ENCODE measurements around the gene INSR. TPM values are rescaled to one million over a fixed set of nuclear protein-coding genes. Genes with fewer than 3 reads are reported as not detected.

Gene INSR
- total RNA-seq, 1 experiment from 2014 or later: 22.6 TPM

GRCh38 chr19:7078008-7078407 lies 216.2 kb downstream of the INSR start:
- Mint-ChIP-seq H3K27me3 (ENCODE audit: insufficient read depth, unreplicated experiment) (no peaks in the 10 kb centered on the region), H3K9me3 (ENCODE audit: unreplicated experiment) (peaks cover 36% of the 10 kb centered on the region), H3K4me1 (ENCODE audit: low read depth, unreplicated experiment) (no peaks in the 10 kb centered on the region), H3K4me3 (ENCODE audit: unreplicated experiment) (no peak overlapping the region), H3K27ac (ENCODE audit: unreplicated experiment) (no peak overlapping the region), H3K36me3 (ENCODE audit: insufficient read depth, unreplicated experiment) (peaks cover 97% of the 10 kb centered on the region)
- POLR2A ChIA-PET: interaction anchor here (0.7 to 0.8 kb wide), 2 partner anchors 9 to 31 kb away, joined by 3 to 6 read pairs; partner anchors contain the start of gene ZNF557
- Histone ChIP-seq H3K4me1 (no peaks in the 10 kb centered on the region), H3K9me3 (peaks cover 26% of the 10 kb centered on the region), H3K27me3 (replicated peaks; ENCODE audit: control insufficient read depth, insufficient read depth, low read length) (no peaks in the 10 kb centered on the region), H3K36me3 (ENCODE audit: control insufficient read depth, insufficient read depth, low read length) (peaks cover 17% of the 10 kb centered on the region), H3K4me3 (ENCODE audit: low read depth, low read length) (no peak overlapping the region)
- intact Hi-C loops (cut with micrococcal nuclease; ENCODE audit: unreplicated experiment): no loop called here
- CTCF ChIA-PET: no interaction called here
- BruUV-seq (replicated peaks): no TSS peak
- DNase-seq: no peak
- TF ChIP-seq CTCF (IDR thresholded peaks at IDR 0.05; ENCODE audit: insufficient read depth in 1 of 2, low read depth in 1 of 2, low read length in 1 of 2, severe bottlenecking in 1 of 2, unreplicated experiment in 1 of 2): no peak

DNA sequence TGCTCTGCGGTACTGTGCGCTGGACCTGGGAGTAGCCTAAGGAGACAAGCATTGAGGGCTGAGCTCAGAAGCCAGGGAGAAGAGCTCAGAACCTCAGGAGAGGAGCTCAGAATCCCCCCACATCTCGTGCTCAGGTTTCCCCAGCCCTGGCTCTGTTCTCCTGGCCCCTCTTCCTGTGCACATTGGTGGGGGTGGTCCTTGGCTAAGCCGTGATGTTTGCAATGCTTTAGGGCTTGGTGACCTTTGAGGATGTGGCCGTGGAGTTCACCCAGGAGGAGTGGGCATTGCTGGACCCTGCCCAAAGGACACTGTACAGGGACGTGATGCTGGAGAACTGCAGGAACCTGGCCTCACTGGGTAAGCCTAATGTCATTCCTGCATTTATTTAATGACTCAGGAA lies 218.1 kb downstream of the INSR start:
- POLR2A ChIA-PET: no interaction called here

GRCh38 chr19:7074705-7075282 lies 219.4 kb downstream of the INSR start:
- peaks cover 82% of the 10 kb centered on the region for H3K36me3 Mint-ChIP-seq (ENCODE audit: insufficient read depth, unreplicated experiment)
- H3K4me1 Mint-ChIP-seq (ENCODE audit: low read depth, unreplicated experiment): no peaks in the 10 kb centered on the region
- no TSS peak for BruUV-seq (replicated peaks)
- ChIA-PET CTCF (no interaction called here), POLR2A (no interaction called here)
- H3K4me3 Mint-ChIP-seq (ENCODE audit: unreplicated experiment): no peak overlapping the region
- no peaks in the 10 kb centered on the region for H3K4me1 ChIP-seq
- peaks cover 14% of the 10 kb centered on the region; the same call in 1 of the 2 replicates for H3K9me3 ChIP-seq
- H3K27ac Mint-ChIP-seq (ENCODE audit: unreplicated experiment): no peak overlapping the region
- no peaks in the 10 kb centered on the region for H3K27me3 ChIP-seq (replicated peaks; ENCODE audit: control insufficient read depth, insufficient read depth, low read length)
- intact Hi-C loops (cut with micrococcal nuclease; ENCODE audit: unreplicated experiment): no loop called here
- no peaks in the 10 kb centered on the region for H3K27me3 Mint-ChIP-seq (ENCODE audit: insufficient read depth, unreplicated experiment)
- peaks cover 9% of the 10 kb centered on the region for H3K36me3 ChIP-seq (ENCODE audit: control insufficient read depth, insufficient read depth, low read length)
- no peak for DNase-seq
- H3K4me3 ChIP-seq (ENCODE audit: low read depth, low read length): no peak overlapping the region
- TF ChIP-seq CTCF (IDR thresholded peaks at IDR 0.05; ENCODE audit: insufficient read depth in 1 of 2, low read depth in 1 of 2, low read length in 1 of 2, severe bottlenecking in 1 of 2, unreplicated experiment in 1 of 2): no peak
- peaks cover 17% of the 10 kb centered on the region for H3K9me3 Mint-ChIP-seq (ENCODE audit: unreplicated experiment)

More for the DNA sequence above, 218.1 kb downstream of the INSR start:
- Histone ChIP-seq H3K36me3 (ENCODE audit: control insufficient read depth, insufficient read depth, low read length) (peaks cover 12% of the 10 kb centered on the region), H3K27me3 (replicated peaks; ENCODE audit: control insufficient read depth, insufficient read depth, low read length) (no peaks in the 10 kb centered on the region), H3K4me3 (ENCODE audit: low read depth, low read length) (no peak overlapping the region), H3K4me1 (no peaks in the 10 kb centered on the region), H3K9me3 (peaks cover 20% of the 10 kb centered on the region; the same call in 1 of the 2 replicates)
- Mint-ChIP-seq H3K27me3 (ENCODE audit: insufficient read depth, unreplicated experiment) (no peaks in the 10 kb centered on the region), H3K4me3 (ENCODE audit: unreplicated experiment) (no peak overlapping the region), H3K4me1 (ENCODE audit: low read depth, unreplicated experiment) (no peaks in the 10 kb centered on the region), H3K36me3 (ENCODE audit: insufficient read depth, unreplicated experiment) (peaks cover 91% of the 10 kb centered on the region), H3K9me3 (ENCODE audit: unreplicated experiment) (peaks cover 26% of the 10 kb centered on the region), H3K27ac (ENCODE audit: unreplicated experiment) (no peak overlapping the region)
- CTCF ChIA-PET: no interaction called here
- BruUV-seq (replicated peaks): no TSS peak
- no peak for DNase-seq
- intact Hi-C loops (cut with micrococcal nuclease; ENCODE audit: unreplicated experiment): no loop called here
- TF ChIP-seq CTCF (IDR thresholded peaks at IDR 0.05; ENCODE audit: insufficient read depth in 1 of 2, low read depth in 1 of 2, low read length in 1 of 2, severe bottlenecking in 1 of 2, unreplicated experiment in 1 of 2): no peak

Measured in Caco-2 (cell line).